Measurements from ENCODE around the gene CNOT3. TPM values are rescaled to one million over a fixed set of nuclear protein-coding genes. Genes with fewer than 3 reads are reported as not detected.

CNOT3 gene
- total and polyA plus RNA-seq, 8 donors, result 35.2 to 75.0 (median 61.5) TPM

- Histone ChIP-seq H3K4me3 (no peak overlapping the region), H3K9me3 (no peaks in the 10 kb centered on the region), H3K27me3 (no peaks in the 10 kb centered on the region), H3K4me1 (peaks cover 8 to 36% of the 10 kb centered on the region in 2 donors), H3K36me3 (peaks cover 0 to 51% of the 10 kb centered on the region in 2 donors), H3K27ac (no peak overlapping the region)
- no peak for TF ChIP-seq CTCF (IDR thresholded peaks at IDR 0.05)
- peak in 1 of 4 donors; percentile 17 for DNase-seq
- ATAC-seq, result no peak
- intact Hi-C loops (cut with DNase I), result no loop called here
These were observed 32.4 kb upstream of the CNOT3 start for GRCh38 chr19:54104998-54105715.

GRCh38 chr19:54105796-54106195 is 31.8 kb upstream of the CNOT3 start:
- ATAC-seq (no peak), DNase-seq (peak in 1 of 4 donors; percentile 36)
- Histone ChIP-seq H3K27ac (no peak overlapping the region), H3K9me3 (no peaks in the 10 kb centered on the region), H3K4me1 (peaks cover 8 to 34% of the 10 kb centered on the region in 2 donors), H3K36me3 (peaks cover 0 to 57% of the 10 kb centered on the region in 2 donors), H3K27me3 (no peaks in the 10 kb centered on the region), H3K4me3 (no peak overlapping the region)
- no peak for TF ChIP-seq CTCF (IDR thresholded peaks at IDR 0.05)
- intact Hi-C loops (cut with DNase I), result no loop called here

GRCh38 chr19:54106716-54107115 is 30.8 kb upstream of the CNOT3 start:
- Histone ChIP-seq H3K27ac (no peak overlapping the region), H3K27me3 (no peaks in the 10 kb centered on the region), H3K4me3 (no peak overlapping the region), H3K4me1 (peaks cover 8 to 25% of the 10 kb centered on the region in 2 donors), H3K9me3 (no peaks in the 10 kb centered on the region), H3K36me3 (peaks cover 0 to 66% of the 10 kb centered on the region in 2 donors)
- ATAC-seq (no peak), DNase-seq (peak in 2 of 4 donors; percentile 11 to 53)
- TF ChIP-seq CTCF (IDR thresholded peaks at IDR 0.05), result no peak
- intact Hi-C loops (cut with DNase I), result no loop called here

- intact Hi-C loops (cut with DNase I), result no loop called here
- peaks cover 0 to 76% of the 10 kb centered on the region in 2 donors for H3K36me3 ChIP-seq
- DNase-seq, result peak in 1 of 4 donors; percentile 29
These were observed 29.6 kb upstream of the CNOT3 start for GRCh38 chr19:54107876-54108490.

More at GRCh38 chr19:54107876-54108490, 29.6 kb upstream of the CNOT3 start:
- Histone ChIP-seq H3K27me3 (no peaks in the 10 kb centered on the region), H3K27ac (no peak overlapping the region), H3K4me3 (no peak overlapping the region), H3K4me1 (peaks cover 4 to 18% of the 10 kb centered on the region in 2 donors), H3K9me3 (no peaks in the 10 kb centered on the region)
- ATAC-seq, result no peak
- no peak for TF ChIP-seq CTCF (IDR thresholded peaks at IDR 0.05)

All from left lung (tissue), 10 donors.